Esophagus muscularis mucosa (tissue), 3 donors: ENCODE results near the gene CASKIN1.
"Not testable (repeated sequence)": the region's sequence is repeated elsewhere in the genome, so short reads cannot be mapped to it uniquely, and the experiment has no call there.

Source experiments
- POLR2AphosphoS5 ChIP-seq, 2 donors: sonication (generic); formaldehyde crosslinking; IDR thresholded peaks; one replicate each; pipeline ENCODE4 v1.6.1; 2017; ENCODE audit warnings: antibody characterized with exemption in 2 of 2
- TF ChIP-seq, protein P1 (sequence below), 3 experiments: fragments of 200-600 bp in 2 of 3; fragments of 450-650 bp in 1 of 3; sonication (generic) in 2 of 3; IDR thresholded peaks; one replicate each; pipeline ENCODE4 v1.5.1; 2017 to 2019; ENCODE audit warnings: antibody characterized with exemption in 3 of 3, mild to moderate bottlenecking in 2 of 3, moderate library complexity in 1 of 3

GRCh38 chr16:2129251-2129650 is 67.2 kb downstream of the CASKIN1 start:
- TF ChIP-seq, protein P1, sequence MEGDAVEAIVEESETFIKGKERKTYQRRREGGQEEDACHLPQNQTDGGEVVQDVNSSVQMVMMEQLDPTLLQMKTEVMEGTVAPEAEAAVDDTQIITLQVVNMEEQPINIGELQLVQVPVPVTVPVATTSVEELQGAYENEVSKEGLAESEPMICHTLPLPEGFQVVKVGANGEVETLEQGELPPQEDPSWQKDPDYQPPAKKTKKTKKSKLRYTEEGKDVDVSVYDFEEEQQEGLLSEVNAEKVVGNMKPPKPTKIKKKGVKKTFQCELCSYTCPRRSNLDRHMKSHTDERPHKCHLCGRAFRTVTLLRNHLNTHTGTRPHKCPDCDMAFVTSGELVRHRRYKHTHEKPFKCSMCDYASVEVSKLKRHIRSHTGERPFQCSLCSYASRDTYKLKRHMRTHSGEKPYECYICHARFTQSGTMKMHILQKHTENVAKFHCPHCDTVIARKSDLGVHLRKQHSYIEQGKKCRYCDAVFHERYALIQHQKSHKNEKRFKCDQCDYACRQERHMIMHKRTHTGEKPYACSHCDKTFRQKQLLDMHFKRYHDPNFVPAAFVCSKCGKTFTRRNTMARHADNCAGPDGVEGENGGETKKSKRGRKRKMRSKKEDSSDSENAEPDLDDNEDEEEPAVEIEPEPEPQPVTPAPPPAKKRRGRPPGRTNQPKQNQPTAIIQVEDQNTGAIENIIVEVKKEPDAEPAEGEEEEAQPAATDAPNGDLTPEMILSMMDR (IDR thresholded peaks at IDR 0.05) = not testable (repeated sequence)
- TF ChIP-seq POLR2AphosphoS5 (IDR thresholded peaks at IDR 0.05) = not testable (repeated sequence)
